Measurements from ENCODE around the gene SORCS3.

Gene SORCS3

DNA sequence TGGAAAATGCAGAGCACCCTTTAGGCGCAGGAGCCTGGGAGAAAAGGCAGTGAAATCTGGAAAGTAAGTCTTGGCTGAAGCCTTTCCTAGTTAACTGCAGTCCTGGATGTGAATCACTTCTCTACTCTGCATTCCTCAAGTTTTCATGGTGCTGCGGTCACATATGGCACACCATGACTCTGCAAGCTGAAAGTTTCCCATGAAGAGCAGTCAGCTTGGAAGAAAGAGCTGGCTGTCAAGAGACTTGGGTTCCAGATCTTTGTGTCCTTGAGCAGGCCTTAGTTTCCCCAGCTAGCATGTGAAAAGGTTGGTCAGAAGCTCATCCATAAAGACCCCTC is 548.3 kb downstream of the SORCS3 start:
- no peak for DNase-seq (ENCODE audit: low read depth)

DNA sequence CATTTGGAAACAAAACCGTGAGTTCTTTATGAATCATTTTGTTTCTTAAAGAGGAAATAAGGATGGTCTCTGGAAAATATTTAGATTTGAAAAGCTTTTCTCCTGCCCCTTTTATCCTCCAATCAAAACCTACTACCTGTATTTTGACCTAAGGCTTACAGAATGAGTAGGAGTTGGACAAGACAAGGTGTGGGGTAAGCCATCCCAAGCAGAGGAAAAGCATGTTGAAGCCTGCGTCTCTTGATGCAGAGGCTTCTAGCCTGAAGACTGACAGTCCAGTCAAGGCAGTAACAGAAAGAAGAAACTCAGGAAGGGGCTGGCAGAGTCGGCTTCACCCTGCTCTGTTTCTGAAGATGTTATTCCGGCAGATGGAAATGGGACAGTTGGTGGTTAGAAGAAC is 551.1 kb downstream of the SORCS3 start:
- no peak for DNase-seq (ENCODE audit: low read depth)

DNA sequence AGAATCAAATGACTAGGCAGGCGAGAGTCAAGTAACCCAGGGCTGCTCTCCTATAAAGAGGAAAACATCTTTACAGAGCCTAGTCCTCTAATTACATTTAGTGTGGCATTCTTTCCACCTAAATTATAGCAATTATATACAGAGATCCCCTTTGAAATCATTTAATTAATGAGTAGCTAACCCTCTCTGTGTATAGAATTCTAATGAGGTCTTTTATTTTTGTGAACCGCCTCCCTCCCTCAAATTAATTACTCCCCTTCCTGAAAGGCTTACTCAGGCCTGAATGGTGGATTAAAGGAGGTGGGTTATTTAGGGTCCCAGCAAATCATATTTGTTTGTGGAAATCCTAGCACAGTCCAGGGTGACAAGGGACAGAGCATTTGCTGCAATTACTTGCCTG is 551.8 kb downstream of the SORCS3 start:
- DNase-seq (ENCODE audit: low read depth): no peak

DNA sequence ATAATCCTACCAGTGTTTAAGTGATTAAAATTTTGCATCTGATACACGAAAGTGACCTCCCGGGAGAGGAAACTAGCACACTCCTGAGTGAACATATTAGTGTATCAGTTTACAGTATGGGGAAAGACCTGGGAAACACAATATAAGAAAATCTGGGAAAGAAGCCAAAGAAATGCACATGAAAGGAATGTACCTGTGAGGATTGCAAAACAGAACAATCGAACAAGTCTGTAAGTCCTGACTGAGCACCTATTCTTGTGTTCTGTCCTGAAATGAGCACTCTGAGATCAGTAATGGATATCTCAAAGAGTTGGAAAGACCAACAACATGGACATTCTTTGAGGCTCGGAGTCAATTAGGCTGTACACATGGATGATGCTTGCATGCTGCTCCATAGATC is 554.7 kb downstream of the SORCS3 start:
- no peak for DNase-seq (ENCODE audit: low read depth)

DNA sequence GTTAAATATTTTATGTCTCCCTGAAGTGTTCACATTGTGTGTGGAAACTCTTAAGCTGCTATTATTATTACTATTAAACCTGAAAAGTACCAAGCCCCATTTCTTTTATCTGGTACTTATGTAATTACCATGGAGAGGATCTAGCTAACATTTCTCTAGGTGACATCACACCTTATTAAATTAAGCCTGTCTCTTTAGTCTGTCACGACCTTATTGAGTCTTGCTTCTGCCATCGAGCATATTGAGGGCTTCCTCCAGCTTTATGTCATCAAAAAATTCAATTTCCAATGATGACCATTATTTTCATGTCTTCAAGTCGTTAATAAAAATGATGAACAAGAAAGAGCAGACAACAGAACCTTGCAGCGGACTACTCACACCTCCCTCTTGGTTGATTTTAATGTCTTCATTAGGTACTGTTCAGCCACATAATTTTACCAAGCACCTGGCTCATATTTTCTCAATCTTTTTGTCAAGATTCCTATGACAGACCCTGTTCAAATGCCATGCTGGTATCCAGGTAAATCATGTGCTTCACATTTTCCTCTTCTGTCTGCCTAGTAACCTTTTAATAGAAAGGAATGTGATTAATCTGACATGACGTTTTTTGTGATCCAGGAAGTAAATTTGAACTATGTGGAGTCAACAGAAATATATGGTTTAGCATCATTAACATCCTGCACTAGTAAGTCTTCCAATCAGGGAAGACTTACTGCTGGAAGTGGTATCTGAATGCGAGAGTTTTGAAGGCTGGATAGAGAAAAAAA is 556.7 kb downstream of the SORCS3 start:
- DNase-seq (ENCODE audit: low read depth): no peak

DNA sequence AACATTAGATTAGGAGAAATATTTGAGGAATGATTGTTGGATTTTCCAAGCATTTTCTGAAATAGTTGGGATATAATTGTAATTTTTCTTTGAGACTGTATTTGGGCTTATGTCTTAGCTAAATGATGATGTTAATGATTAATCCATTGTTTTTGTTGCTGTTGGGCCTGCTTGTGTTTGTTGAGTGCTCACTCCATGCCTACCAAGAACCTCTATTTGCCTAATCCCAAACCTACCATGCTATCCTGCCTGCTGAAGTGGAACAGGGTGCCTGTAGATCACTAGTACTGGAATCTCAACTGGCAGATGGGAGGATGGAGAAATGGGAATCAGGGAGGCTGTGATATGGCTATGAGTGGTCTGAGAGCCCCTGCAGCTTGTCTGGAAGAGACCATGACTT is 565.5 kb downstream of the SORCS3 start:
- no peak for DNase-seq (ENCODE audit: low read depth)

DNA sequence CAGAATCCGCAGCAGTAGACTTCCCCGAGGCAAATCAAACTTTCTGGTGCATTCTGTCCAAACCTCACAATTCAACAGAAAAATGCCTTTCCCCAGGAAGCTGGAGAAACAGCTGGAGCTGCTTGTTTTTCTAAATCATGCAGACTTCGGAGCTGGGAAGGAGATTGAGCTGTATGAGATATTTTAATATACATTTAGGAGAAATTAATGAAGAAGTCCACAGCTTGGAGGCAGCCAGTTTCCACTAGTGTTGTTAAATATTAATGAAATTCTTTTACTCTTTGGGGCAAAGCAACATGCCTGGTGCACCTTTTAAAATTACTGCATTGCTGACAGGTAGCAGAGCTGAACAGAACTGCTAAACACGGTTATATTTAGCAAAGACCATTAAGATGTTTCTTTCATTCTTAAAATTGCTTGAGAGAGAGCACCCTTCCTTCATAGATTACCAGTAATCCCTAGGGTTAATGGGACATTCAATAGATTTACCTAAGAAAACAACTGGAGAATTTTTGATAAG is 566.4 kb downstream of the SORCS3 start:
- DNase-seq (ENCODE audit: low read depth): no peak

DNA sequence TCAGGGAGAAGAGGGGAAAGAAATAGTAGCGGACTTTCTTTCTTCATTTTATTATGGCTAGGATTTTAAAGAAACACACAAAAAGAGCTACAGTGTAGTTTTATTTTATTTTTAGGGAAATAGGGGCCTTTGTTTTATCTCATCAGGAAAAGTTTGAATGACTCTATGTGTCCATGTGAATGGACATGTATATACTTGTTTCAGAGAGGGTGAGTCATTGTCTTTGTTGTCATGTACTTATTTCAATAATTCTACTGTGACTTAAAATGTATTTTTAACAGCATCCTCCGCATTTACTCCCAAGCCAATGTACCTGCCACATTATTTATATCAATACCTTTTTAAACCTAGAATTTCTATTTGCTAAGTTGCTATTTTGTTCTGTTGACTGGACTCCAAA is 569.5 kb downstream of the SORCS3 start:
- DNase-seq (ENCODE audit: low read depth): no peak

DNA sequence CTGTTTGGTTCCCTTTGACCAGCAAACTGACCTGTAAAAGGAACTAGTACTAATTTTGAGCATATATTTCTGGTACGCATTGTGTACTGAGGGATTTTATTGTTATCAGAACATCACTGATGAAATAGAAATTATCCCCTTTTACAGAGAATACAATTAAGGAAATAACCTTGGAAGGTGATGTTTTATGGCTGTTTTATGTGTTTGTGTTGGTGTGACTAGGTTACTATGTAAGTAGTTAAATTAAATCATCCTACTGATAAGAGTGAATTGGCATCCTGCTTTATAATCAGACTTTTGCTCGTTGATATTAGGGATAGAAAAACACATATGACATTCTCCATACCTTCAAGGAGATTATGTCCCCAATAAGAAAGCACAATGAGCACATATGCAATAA is 596.6 kb downstream of the SORCS3 start:
- DNase-seq (ENCODE audit: low read depth): no peak

DNA sequence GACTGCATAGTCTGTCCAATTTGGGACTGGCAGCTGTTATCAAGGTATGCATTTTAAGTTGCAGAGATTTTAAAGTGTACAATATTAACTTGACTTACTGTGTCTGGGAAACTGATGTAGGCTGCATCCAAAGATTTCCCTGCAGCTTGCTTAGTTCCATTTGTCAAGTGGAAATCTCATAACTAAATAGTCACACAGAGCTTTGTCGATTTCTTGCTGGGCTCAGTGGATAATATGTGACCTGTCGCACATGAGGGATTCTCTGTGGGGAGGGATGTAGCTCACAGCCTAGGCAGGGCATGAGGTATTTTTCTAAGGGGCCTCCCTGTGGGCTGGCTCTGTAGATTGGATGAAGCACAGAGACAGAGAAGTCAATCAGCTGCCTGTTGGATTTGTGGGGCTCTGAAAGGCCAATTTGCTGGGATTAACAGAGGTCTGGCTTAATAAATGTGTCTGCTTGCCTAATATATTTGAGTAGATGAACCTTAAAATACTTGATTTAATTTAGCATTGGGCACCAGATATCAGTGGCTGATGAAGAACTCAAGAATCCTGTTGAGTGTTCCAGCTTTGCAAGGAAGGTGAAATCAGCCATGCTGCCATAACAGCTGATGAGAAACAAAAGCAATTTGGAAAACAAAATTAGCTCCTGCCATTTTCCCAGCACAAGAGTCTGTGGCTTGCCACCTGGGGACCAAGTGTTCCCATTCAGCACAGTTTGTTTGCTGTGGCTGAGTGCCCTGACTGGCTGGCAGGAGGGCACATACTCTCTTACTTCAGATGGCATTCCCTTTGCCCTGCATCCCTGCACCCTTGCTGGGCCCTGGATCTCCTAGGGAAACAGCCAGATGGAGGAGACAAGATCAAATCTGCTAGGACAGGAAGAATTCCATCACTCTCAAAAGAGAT is 598.5 kb downstream of the SORCS3 start:
- DNase-seq (ENCODE audit: low read depth): no peak

DNA sequence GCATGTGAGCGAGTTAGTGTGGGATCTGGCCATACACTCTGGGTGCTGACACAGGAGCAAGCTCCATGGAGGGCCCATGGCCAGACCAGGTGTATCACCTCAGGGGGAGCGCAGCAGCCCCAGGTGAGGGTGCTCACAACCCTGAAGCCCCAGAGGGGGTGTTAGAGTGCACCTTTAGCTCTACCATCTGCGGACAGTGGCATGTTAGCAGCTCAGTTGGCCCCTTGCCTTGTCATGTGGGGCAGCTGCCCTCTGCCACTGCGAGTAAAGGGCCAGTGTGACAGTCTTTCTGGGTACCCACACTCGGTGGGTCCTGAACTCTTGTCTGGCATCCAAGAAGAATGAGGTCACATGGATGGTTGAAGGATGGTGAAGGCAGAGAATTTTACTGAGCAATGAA is 600.2 kb downstream of the SORCS3 start:
- DNase-seq (ENCODE audit: low read depth): no peak

DNA sequence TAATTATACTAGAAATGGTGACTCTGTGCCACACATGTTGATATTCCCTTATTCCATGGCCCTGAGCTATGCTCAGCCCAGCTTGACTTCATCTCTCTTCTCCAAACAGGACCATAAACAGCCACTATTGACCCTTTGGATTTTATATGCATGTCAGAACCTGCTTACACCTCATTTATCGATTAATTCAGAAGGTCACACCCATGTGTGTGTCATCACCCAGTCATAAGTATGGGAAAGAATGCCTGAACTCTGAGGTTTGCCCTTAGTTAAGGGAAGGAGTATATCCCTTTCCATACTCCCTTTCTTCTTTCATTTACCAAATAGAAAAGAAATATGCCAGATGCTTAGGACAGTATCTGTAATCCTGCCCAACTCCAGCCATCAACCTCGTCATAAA is 602.3 kb downstream of the SORCS3 start:
- no peak for DNase-seq (ENCODE audit: low read depth)

DNA sequence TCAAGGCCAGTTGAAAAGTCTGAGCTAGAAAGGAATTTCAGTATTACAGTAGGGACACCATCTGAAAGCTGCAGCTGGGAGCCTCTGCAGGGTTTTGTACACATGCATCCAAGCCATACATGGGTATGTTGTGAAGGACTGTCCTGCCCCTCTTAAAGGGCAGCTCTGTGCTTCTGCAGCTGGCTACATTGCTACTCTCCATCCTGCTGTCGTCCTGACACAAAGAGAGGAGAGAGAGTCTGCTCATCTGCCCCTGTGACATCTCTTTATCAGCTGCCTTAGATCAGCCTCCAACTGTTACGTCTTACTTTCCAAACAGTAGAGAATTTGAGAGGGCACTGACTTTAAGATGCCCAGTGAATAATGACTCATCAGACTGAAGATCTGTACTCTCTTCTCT is 602.7 kb downstream of the SORCS3 start:
- no peak for DNase-seq (ENCODE audit: low read depth)

DNA sequence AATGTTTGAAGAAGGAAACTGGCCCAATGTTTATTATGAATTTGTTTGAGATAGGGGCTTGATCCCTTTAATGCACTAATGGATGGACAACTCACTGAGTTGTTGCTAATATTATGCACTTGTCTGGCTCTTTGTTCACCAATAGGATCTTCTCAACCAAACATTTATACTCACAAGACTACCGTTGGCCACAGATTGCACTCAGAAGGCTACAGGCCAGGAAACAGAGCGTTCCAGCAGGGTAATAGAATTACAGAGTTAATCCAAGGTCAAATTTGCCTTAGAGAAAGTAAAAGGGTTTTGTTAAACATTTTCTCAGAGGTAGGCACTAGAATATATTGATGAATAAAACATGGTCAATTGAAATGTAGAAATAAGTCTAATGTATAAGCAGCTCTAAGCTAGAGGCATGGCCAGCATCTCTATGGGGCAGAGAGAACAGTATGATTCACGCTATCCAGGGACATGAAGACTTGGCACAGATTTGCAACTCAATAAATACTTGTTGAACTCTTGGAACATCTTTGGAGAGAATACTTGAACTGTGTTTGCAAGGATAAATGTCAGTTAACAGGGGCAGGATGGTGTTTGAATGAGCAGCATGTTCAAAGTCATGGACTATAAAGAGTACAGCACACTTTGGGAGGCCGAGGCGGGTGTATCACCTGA is 606.9 kb downstream of the SORCS3 start:
- DNase-seq (ENCODE audit: low read depth): no peak

DNA sequence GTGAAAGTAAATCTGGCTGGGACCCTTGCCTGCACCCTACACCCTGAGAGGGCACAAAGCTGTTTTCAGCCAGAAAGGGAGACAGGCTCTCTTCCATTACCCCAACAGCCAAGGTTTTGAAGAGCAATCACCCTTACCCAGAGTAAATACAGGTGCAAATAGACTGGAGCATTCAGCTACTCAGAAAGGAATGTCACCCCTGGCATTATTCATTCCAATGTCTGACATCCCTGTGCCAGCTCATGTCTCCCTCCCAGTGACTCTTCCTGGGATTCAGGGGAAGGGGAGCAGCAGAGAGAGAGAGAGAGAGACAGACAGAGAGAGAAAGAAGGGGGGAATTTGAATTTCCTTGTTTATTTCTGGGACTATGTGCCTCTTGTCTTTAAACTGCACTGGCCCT is 611.8 kb downstream of the SORCS3 start:
- DNase-seq (ENCODE audit: low read depth): no peak

DNA sequence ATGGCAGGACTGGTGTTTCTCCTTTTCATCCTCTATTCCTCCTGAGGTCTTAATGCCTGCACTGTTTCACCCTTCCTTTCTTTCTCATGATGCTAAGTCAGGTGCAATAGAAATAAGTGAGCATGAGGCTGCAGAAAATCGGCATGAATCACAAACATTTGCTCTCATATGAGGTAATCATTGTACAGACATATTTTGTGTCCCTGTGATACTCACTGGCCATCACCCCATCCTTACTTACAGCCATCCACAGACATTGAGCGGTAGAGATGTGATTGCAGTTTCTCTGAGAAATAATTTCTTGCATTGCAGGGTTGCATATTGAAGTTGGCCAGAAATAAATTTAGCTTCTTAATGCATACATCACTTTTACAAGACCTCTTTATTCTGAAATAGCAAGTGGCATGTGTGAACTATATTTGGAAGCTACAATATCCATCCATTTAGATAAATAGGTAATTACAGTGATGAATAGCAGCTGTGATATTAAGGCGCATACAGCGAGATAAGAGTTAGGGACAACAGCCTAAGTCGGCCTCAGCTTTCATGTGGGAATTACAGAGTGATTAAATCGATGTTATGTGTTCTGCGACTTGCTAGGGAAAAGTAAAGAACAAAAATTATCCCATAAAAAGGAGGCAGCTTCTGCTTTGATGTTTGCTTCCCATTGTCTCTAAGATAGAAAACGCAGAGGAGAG is 612.6 kb downstream of the SORCS3 start:
- no peak for DNase-seq (ENCODE audit: low read depth)

DNA sequence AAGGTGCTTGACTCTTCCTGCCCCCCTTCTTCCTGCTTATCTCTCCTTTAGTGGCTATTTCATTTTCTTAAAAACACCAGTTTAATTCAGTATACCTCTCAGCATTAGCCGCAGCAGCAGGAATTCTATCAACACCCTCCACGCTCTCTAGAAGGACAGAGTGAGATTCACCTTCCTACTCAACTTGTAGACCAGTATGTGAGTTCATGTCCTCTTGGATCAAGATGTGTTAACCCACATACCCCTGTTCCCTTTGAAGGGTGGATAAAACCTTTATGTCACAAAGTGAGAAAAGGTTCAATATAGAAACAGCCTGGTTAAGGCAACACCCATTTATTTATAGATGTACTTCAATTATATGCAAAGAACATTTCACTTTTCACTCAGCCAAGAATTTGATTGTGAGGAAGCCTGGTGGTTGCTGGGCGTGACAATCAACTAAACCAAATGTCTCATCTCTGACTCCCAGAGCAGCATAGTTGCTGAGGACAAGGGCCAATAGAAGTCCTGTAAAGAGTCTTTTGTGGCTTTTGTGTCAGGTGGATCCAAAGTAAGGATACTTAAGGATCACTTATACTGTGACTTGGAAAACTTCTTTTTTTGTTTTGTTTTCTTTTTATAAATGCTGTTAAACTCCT is 617.1 kb downstream of the SORCS3 start:
- no peak for DNase-seq (ENCODE audit: low read depth)

DNA sequence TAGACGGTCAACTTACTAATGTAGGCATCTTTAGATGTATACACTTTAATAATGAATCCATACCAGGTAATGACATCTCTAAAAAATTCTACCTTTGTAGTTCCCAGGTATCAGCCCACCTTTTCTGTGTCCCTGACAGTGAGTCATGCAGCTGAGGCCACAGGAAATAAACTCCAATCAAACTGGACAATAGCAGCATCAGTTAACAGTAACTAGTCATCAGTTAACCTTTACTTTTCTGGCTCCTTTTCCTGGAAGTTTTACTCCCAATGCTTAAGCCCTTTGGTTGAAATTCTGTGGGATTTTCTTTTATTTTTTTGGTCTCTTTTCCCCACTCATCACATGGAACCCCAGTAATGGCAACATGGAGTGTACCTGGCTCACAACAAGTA is 617.6 kb downstream of the SORCS3 start:
- DNase-seq (ENCODE audit: low read depth): no peak

DNA sequence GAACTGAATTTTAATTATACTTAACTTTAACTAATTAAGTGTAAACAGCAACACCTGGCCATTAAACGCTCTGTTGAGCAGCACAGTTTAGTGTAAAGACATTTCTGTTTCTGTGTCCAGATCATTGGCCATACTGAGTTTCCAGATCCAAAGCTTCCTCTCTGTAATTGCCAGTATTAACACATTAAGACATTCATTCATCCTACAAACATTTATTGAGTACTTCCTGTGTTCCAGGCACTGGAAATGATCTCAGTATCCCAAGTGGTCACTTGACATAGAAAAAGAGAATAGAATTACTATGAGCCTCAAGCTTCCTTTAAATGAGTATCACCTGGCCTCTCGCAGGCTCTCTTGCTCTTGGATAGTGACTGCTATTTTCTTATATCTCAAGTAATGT is 618.1 kb downstream of the SORCS3 start:
- DNase-seq (ENCODE audit: low read depth): no peak

DNA sequence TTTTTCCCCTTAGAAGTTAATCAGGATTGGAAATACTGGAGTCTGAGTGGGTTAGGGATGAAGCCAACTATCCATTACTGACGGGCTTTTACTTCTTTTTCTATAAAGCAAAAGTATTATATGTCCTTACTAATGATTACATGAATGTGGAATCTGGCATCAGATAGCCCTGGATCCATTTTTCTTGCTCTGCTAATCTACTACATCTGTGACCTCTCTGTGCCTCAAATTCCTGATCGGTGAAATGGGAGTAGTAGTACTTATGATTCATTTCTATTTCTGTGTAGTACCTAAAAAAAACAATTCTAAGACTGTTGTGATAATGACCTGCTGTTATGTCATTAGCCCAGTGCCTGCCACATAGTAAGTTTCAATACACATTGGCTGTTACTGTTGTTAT is 621.6 kb downstream of the SORCS3 start:
- DNase-seq (ENCODE audit: low read depth): no peak

DNA sequence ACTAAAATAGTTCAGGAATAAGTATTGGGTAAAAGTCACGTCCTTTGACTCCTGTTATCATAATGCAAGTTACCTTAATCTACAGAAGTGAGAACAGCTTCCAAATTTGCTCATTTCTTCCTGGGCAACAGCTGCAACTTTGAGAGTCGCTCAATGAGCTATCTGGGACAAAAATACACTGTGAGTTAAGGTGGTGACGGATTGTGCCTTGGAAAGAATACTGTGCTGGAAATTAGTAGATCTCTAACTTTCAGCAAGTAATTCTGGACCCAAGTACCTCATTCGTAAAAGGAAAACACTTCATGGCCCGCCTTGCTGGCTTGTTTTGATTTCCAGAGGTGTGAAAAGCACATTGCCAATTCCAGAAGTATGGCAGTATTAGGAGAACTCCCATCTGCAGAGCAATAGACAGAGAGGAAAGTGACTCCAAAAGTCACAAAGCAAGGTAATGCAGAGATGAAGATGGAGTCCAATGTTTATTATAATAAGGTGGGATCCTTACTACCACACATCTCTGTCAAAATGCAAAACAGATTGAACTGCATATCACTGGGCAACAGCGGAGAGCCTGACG is 626.0 kb downstream of the SORCS3 start:
- no peak for DNase-seq (ENCODE audit: low read depth)
